SK-N-SH treated with all-trans-retinoic acid at 6 μM for 48 hours (cell line): Measurements from ENCODE around the gene STARD13.
A peak's percentile ranks its signal among the peaks of the same experiment; 100 is the strongest.

Experiments used
- ATAC-seq: fragments of 200-7000 bp; cut with Tn5 transposase; 3 replicates; pipeline ENCODE4 v1.9.1; 2020; ENCODE audit warnings: mild to moderate bottlenecking, moderate library complexity
- ARNTL ChIP-seq: fragments of 450-650 bp; formaldehyde crosslinking; IDR thresholded peaks from 2 replicates; pipeline ENCODE4 v1.5.0; 2020; ENCODE audit warnings: low read depth, mild to moderate bottlenecking, moderate library complexity, borderline replicate concordance
- BACH2 ChIP-seq: fragments of 250-450 bp; sonication (Bioruptor Pico); IDR thresholded peaks from 2 replicates; pipeline ENCODE4 v1.9.0; 2021; ENCODE audit warnings: mild to moderate bottlenecking, borderline replicate concordance
- CSDC2 ChIP-seq: fragments of 250-450 bp; sonication (Bioruptor Pico); IDR thresholded peaks from 2 replicates; pipeline ENCODE4 v1.5.0; 2020; ENCODE audit warnings: mild to moderate bottlenecking, moderate library complexity
- ESRRG ChIP-seq: fragments of 250-450 bp; sonication (Bioruptor Pico); IDR thresholded peaks from 2 replicates; pipeline ENCODE4 v1.6.1; 2021; ENCODE audit warnings: mild to moderate bottlenecking
- GLIS3 ChIP-seq: fragments of 250-450 bp; sonication (Bioruptor Pico); IDR thresholded peaks from 2 replicates; pipeline ENCODE4 v1.5.0; 2020; ENCODE audit warnings: mild to moderate bottlenecking, moderate library complexity
- ISL1 ChIP-seq: fragments of 250-450 bp; sonication (Bioruptor Pico); IDR thresholded peaks from 2 replicates; pipeline ENCODE4 v2.1.2; 2022; ENCODE audit warnings: mild to moderate bottlenecking, moderate library complexity
- OSR1 ChIP-seq: fragments of 250-450 bp; sonication (Bioruptor Pico); IDR thresholded peaks from 2 replicates; pipeline ENCODE4 v1.8.0; 2022; ENCODE audit warnings: moderate library complexity, mild to moderate bottlenecking, inconsistent platforms
- PPARA ChIP-seq: fragments of 250-450 bp; sonication (Bioruptor Pico); IDR thresholded peaks from 2 replicates; pipeline ENCODE4 v1.5.0; 2020; ENCODE audit warnings: mild to moderate bottlenecking, borderline replicate concordance
- RARB ChIP-seq: fragments of 250-450 bp; sonication (Bioruptor Pico); IDR thresholded peaks from 2 replicates; pipeline ENCODE4 v1.8.0; 2021; ENCODE audit warnings: mild to moderate bottlenecking, moderate library complexity
- SNAI2 ChIP-seq: fragments of 250-450 bp; sonication (Bioruptor Pico); IDR thresholded peaks from 2 replicates; pipeline ENCODE4 v1.5.0; 2020; ENCODE audit warnings: mild to moderate bottlenecking, moderate library complexity
- TCF4 ChIP-seq: fragments of 250-450 bp; sonication (Bioruptor Pico); IDR thresholded peaks from 2 replicates; pipeline ENCODE4 v1.8.0; 2021; ENCODE audit warnings: mild to moderate bottlenecking, moderate library complexity, borderline replicate concordance
- TOX ChIP-seq: fragments of 250-450 bp; sonication (Bioruptor Pico); IDR thresholded peaks from 2 replicates; pipeline ENCODE4 v1.8.0; 2021; ENCODE audit warnings: mild to moderate bottlenecking, moderate library complexity, borderline replicate concordance
- ZC3H10 ChIP-seq: fragments of 250-450 bp; sonication (Bioruptor Pico); IDR thresholded peaks from 2 replicates; pipeline ENCODE4 v1.5.1; 2021; ENCODE audit warnings: mild to moderate bottlenecking, moderate library complexity
- ZFP30 ChIP-seq: fragments of 450-650 bp; formaldehyde crosslinking; IDR thresholded peaks from 2 replicates; pipeline ENCODE4 v1.5.0; 2022; ENCODE audit warnings: mild to moderate bottlenecking, moderate library complexity
- ZNF565 ChIP-seq: fragments of 450-650 bp; formaldehyde crosslinking; conservative IDR thresholded peaks from 2 replicates; pipeline ENCODE4 v1.5.0; 2020; ENCODE audit warnings: low read depth, mild to moderate bottlenecking, moderate library complexity
- ZNF70 ChIP-seq: fragments of 450-650 bp; formaldehyde crosslinking; IDR thresholded peaks from 2 replicates; pipeline ENCODE4 v1.5.0; 2020; ENCODE audit warnings: mild to moderate bottlenecking, moderate library complexity
- ZNF8 ChIP-seq: fragments of 450-650 bp; formaldehyde crosslinking; IDR thresholded peaks from 2 replicates; pipeline ENCODE4 v1.5.0; 2020; ENCODE audit warnings: mild to moderate bottlenecking, moderate library complexity
- TF ChIP-seq, protein P1 (sequence below): fragments of 250-450 bp; sonication (Bioruptor Pico); IDR thresholded peaks from 2 replicates; pipeline ENCODE4 v1.5.1; 2020; ENCODE audit warnings: low read depth, mild to moderate bottlenecking, moderate library complexity
- TF ChIP-seq, protein P2 (sequence below): fragments of 250-450 bp; sonication (Bioruptor Pico); IDR thresholded peaks from 2 replicates; pipeline ENCODE4 v1.5.1; 2021; ENCODE audit warnings: mild to moderate bottlenecking, moderate library complexity
- TF ChIP-seq, protein P3 (sequence below): fragments of 250-450 bp; sonication (Bioruptor Pico); IDR thresholded peaks from 2 replicates; pipeline ENCODE4 v1.5.0; 2020; ENCODE audit warnings: mild to moderate bottlenecking, moderate library complexity
- TF ChIP-seq, protein P4 (sequence below): fragments of 250-450 bp; sonication (Bioruptor Pico); IDR thresholded peaks from 2 replicates; pipeline ENCODE4 v1.8.0; 2020; ENCODE audit warnings: mild to moderate bottlenecking, moderate library complexity, borderline replicate concordance
- TF ChIP-seq, protein P5 (sequence below): fragments of 250-450 bp; sonication (Bioruptor Pico); IDR thresholded peaks from 2 replicates; pipeline ENCODE4 v1.8.0; 2021; ENCODE audit warnings: low read depth, mild to moderate bottlenecking, moderate library complexity, borderline replicate concordance

The STARD13 gene

DNA sequence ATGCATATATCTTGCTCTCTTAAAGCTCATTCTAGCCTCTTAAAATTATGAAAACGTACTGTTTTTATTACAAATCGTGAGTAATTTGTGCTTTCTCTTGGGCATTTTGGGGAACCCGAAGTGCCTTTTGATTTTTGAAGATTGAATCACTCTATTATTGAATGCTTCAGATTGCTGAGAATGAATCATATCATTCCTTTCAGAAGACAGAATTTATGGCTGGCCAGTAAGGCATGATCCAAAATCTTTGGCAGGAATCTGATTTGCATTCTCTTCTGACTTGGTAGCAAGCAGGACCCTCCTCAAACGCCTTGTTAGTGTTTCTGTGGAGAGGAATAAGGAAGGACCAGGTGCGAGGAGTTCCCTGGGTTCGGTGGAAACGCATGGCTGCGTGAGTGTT is 49.5 kb downstream of the STARD13 start:
- peak; percentile 88 for TF ChIP-seq ISL1
- TF ChIP-seq, protein P1, sequence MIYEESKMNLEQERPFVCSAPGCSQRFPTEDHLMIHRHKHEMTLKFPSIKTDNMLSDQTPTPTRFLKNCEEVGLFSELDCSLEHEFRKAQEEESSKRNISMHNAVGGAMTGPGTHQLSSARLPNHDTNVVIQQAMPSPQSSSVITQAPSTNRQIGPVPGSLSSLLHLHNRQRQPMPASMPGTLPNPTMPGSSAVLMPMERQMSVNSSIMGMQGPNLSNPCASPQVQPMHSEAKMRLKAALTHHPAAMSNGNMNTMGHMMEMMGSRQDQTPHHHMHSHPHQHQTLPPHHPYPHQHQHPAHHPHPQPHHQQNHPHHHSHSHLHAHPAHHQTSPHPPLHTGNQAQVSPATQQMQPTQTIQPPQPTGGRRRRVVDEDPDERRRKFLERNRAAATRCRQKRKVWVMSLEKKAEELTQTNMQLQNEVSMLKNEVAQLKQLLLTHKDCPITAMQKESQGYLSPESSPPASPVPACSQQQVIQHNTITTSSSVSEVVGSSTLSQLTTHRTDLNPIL = 0 out of 2 replicates have a peak, but pooled peaks have one; percentile 32
- no peak for TF ChIP-seq ZFP30 (CRISPR knock-in tag)
- peak; percentile 80; the same call in 1 of the 2 replicates for TF ChIP-seq GLIS3 (CRISPR knock-in tag)
- no peak for TF ChIP-seq ZNF565 (CRISPR knock-in tag)
- TF ChIP-seq, all 23 proteins: peak for 3
- peak; percentile 75 for ATAC-seq

DNA sequence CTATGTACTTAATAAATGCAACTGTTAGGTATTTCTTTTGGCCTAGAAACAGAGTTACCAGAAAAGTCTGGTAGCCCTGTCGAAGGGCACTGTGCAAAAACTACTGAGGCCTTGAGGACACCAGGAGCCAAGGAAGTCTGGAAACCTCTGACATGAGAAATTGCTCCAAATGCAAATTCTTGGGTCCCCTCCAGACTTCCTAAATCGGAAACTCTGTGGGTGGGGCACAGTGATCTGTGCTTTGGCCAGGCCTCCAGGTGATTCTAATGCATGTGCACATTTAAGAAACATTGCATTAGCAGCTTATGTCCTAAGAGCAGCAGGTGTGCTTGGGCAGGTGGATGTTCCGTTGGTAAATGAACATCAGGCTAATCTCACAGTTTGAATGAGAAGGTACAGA is 50.0 kb downstream of the STARD13 start:
- ATAC-seq = peak; percentile 50
- no peak for TF ChIP-seq GLIS3 (CRISPR knock-in tag)
- TF ChIP-seq, protein P1 = no peak
- TF ChIP-seq PPARA = no peak
- TF ChIP-seq, protein P2, sequence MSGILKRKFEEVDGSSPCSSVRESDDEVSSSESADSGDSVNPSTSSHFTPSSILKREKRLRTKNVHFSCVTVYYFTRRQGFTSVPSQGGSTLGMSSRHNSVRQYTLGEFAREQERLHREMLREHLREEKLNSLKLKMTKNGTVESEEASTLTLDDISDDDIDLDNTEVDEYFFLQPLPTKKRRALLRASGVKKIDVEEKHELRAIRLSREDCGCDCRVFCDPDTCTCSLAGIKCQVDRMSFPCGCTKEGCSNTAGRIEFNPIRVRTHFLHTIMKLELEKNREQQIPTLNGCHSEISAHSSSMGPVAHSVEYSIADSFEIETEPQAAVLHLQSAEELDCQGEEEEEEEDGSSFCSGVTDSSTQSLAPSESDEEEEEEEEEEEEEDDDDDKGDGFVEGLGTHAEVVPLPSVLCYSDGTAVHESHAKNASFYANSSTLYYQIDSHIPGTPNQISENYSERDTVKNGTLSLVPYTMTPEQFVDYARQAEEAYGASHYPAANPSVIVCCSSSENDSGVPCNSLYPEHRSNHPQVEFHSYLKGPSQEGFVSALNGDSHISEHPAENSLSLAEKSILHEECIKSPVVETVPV (CRISPR knock-in tag) = no peak
- no peak for TF ChIP-seq BACH2 (CRISPR knock-in tag)
- TF ChIP-seq ZNF8 (CRISPR knock-in tag) = no peak
- TF ChIP-seq SNAI2 = no peak
- TF ChIP-seq RARB (CRISPR knock-in tag) = no peak
- TF ChIP-seq ZC3H10 (CRISPR knock-in tag) = no peak
- no peak for TF ChIP-seq OSR1
- TF ChIP-seq ESRRG = no peak
- no peak for TF ChIP-seq ZNF70
- no peak for TF ChIP-seq TCF4 (CRISPR knock-in tag)
- no peak for TF ChIP-seq TOX (CRISPR knock-in tag)
- TF ChIP-seq ISL1 = no peak
- no peak for TF ChIP-seq ZFP30 (CRISPR knock-in tag)
- TF ChIP-seq ARNTL (CRISPR knock-in tag) = no peak

DNA sequence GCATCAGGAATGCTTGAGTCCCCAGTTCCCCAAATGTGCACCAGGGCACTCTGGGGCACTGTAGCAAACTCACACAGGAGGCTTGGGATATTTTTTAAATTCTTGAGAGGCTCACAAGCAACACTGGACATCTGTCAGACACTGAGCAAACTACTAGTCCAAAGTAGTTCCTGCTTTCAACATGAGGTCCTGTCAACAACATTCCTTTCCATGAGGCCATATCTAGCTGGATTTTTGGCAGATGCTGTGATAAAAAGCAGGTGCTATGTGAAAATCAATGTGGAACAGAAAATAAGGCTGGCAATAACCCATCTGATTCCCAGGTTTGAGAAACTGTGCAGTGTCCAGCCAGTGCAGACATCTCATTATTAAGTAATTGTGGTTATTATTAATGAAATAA is 50.5 kb downstream of the STARD13 start:
- no peak for TF ChIP-seq ESRRG
- TF ChIP-seq ZC3H10 (CRISPR knock-in tag) = no peak
- TF ChIP-seq SNAI2 = 0 out of 2 replicates have a peak, but pooled peaks have one; percentile 28
- TF ChIP-seq GLIS3 (CRISPR knock-in tag) = 0 out of 2 replicates have a peak, but pooled peaks have one; percentile 64
- TF ChIP-seq, protein P3, sequence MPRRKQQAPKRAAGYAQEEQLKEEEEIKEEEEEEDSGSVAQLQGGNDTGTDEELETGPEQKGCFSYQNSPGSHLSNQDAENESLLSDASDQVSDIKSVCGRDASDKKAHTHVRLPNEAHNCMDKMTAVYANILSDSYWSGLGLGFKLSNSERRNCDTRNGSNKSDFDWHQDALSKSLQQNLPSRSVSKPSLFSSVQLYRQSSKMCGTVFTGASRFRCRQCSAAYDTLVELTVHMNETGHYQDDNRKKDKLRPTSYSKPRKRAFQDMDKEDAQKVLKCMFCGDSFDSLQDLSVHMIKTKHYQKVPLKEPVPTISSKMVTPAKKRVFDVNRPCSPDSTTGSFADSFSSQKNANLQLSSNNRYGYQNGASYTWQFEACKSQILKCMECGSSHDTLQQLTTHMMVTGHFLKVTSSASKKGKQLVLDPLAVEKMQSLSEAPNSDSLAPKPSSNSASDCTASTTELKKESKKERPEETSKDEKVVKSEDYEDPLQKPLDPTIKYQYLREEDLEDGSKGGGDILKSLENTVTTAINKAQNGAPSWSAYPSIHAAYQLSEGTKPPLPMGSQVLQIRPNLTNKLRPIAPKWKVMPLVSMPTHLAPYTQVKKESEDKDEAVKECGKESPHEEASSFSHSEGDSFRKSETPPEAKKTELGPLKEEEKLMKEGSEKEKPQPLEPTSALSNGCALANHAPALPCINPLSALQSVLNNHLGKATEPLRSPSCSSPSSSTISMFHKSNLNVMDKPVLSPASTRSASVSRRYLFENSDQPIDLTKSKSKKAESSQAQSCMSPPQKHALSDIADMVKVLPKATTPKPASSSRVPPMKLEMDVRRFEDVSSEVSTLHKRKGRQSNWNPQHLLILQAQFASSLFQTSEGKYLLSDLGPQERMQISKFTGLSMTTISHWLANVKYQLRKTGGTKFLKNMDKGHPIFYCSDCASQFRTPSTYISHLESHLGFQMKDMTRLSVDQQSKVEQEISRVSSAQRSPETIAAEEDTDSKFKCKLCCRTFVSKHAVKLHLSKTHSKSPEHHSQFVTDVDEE (CRISPR knock-in tag) = 0 out of 2 replicates have a peak, but pooled peaks have one; percentile 43
- TF ChIP-seq TOX (CRISPR knock-in tag) = no peak
- no peak for TF ChIP-seq BACH2 (CRISPR knock-in tag)
- no peak for TF ChIP-seq ZNF70
- no peak for TF ChIP-seq PPARA
- TF ChIP-seq, protein P1 = 0 out of 2 replicates have a peak, but pooled peaks have one; percentile 53
- TF ChIP-seq OSR1 = no peak
- peak; percentile 84 for TF ChIP-seq ISL1
- no peak for TF ChIP-seq CSDC2 (CRISPR knock-in tag)
- TF ChIP-seq, protein P4, sequence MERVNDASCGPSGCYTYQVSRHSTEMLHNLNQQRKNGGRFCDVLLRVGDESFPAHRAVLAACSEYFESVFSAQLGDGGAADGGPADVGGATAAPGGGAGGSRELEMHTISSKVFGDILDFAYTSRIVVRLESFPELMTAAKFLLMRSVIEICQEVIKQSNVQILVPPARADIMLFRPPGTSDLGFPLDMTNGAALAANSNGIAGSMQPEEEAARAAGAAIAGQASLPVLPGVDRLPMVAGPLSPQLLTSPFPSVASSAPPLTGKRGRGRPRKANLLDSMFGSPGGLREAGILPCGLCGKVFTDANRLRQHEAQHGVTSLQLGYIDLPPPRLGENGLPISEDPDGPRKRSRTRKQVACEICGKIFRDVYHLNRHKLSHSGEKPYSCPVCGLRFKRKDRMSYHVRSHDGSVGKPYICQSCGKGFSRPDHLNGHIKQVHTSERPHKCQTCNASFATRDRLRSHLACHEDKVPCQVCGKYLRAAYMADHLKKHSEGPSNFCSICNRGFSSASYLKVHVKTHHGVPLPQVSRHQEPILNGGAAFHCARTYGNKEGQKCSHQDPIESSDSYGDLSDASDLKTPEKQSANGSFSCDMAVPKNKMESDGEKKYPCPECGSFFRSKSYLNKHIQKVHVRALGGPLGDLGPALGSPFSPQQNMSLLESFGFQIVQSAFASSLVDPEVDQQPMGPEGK (CRISPR knock-in tag) = no peak
- TF ChIP-seq ZFP30 (CRISPR knock-in tag) = no peak
- TF ChIP-seq, protein P2 (CRISPR knock-in tag) = no peak
- TF ChIP-seq ARNTL (CRISPR knock-in tag) = no peak
- no peak for TF ChIP-seq ZNF565 (CRISPR knock-in tag)
- TF ChIP-seq TCF4 (CRISPR knock-in tag) = peak; percentile 42; the same call in 1 of the 2 replicates
- TF ChIP-seq, protein P5, sequence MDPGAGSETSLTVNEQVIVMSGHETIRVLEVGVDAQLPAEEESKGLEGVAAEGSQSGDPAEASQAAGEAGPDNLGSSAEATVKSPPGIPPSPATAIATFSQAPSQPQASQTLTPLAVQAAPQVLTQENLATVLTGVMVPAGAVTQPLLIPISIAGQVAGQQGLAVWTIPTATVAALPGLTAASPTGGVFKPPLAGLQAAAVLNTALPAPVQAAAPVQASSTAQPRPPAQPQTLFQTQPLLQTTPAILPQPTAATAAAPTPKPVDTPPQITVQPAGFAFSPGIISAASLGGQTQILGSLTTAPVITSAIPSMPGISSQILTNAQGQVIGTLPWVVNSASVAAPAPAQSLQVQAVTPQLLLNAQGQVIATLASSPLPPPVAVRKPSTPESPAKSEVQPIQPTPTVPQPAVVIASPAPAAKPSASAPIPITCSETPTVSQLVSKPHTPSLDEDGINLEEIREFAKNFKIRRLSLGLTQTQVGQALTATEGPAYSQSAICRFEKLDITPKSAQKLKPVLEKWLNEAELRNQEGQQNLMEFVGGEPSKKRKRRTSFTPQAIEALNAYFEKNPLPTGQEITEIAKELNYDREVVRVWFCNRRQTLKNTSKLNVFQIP (CRISPR knock-in tag) = no peak
- TF ChIP-seq RARB (CRISPR knock-in tag) = peak; percentile 67; the same call in 1 of the 2 replicates
- peak; percentile 81 for ATAC-seq
